ENCODE results near the gene DIAPH2.
A peak's percentile ranks its signal among the peaks of the same experiment; 100 is the strongest.

Gene DIAPH2

DNA sequence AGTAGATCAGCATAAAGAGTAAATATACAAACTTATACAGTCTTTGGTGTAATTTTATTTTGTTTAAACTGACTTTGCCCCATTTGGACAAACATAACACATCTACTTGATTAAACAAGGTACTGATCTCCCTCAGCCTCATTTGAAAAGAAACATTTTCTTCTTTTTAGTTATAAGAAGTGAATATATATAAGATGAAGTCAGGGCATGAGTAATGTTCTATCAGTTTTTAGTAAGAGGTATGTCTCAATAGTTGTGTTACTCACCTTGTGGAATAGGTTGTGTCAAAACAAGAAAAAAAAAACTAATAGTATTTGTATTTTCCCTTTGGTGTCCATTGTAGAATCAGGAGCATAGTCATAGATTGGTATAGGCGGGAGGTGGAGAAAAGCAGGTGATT is 526.4 kb downstream of the DIAPH2 start:
- DNase-seq (ENCODE audit: low spot score) = peak; percentile 2
- ChIA-PET POLR2A (ENCODE audit: low non-redundant PET) (no interaction called here), CTCF (no interaction called here)
- no peak overlapping the region for H3K27ac ChIP-seq
- TF ChIP-seq, protein P1, sequence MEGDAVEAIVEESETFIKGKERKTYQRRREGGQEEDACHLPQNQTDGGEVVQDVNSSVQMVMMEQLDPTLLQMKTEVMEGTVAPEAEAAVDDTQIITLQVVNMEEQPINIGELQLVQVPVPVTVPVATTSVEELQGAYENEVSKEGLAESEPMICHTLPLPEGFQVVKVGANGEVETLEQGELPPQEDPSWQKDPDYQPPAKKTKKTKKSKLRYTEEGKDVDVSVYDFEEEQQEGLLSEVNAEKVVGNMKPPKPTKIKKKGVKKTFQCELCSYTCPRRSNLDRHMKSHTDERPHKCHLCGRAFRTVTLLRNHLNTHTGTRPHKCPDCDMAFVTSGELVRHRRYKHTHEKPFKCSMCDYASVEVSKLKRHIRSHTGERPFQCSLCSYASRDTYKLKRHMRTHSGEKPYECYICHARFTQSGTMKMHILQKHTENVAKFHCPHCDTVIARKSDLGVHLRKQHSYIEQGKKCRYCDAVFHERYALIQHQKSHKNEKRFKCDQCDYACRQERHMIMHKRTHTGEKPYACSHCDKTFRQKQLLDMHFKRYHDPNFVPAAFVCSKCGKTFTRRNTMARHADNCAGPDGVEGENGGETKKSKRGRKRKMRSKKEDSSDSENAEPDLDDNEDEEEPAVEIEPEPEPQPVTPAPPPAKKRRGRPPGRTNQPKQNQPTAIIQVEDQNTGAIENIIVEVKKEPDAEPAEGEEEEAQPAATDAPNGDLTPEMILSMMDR (conservative IDR thresholded peaks at IDR 0.05; ENCODE audit: low read depth) = no peak

DNA sequence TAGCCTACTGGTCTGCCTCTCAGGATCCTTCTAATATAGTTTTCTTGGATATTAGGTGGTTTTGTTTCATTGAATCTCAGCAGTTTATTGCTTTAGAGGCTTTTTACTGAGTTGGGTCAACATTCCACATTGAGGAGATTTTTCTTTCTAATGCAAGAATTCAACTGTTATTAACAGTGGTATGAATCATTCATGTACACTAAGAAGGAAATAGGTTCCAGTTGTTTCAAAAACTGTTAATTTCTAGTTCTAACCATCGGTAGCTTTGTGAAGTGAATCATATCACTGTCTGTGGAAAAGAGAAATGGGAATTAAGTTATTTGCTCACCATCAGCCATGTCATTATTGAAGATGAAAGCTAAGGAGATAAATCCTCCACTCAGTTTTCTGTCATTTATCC is 530.5 kb downstream of the DIAPH2 start:
- TF ChIP-seq, protein P1 (conservative IDR thresholded peaks at IDR 0.05; ENCODE audit: low read depth) = no peak
- ChIA-PET POLR2A (ENCODE audit: low non-redundant PET) (no interaction called here), CTCF (no interaction called here)
- H3K27ac ChIP-seq = no peak overlapping the region
- no peak for DNase-seq (ENCODE audit: low spot score)

- TF ChIP-seq, protein P1 (conservative IDR thresholded peaks at IDR 0.05; ENCODE audit: low read depth) = no peak
- DNase-seq (ENCODE audit: low spot score) = no peak
Measured at GRCh38 chrX:97224148-97224547, 539.5 kb downstream of the DIAPH2 start.

DNA sequence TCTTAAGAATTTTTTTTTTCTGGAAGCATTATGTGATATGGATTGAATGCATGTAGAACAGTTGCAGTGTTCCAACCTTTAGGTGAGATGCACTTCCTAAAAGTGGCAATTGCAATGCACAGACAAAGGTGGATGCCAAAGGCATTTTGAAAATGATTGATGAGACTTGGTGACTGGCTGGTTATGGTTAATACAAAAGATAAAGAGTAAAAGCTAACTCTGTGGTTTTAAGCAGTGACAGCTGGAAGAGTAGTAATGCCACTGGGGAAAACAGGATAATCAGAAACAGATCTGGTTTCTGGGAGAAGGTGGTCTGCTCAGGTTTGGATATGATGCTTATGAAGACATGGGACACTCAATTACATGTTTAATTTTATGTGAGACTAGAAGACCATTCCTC is 544.7 kb downstream of the DIAPH2 start:
- no peak for DNase-seq (ENCODE audit: low spot score)
- ChIA-PET CTCF (no interaction called here), POLR2A (ENCODE audit: low non-redundant PET) (no interaction called here)
- TF ChIP-seq, protein P1 (conservative IDR thresholded peaks at IDR 0.05; ENCODE audit: low read depth) = no peak
- H3K27ac ChIP-seq = no peak overlapping the region

More at GRCh38 chrX:97224148-97224547, 539.5 kb downstream of the DIAPH2 start:
- CTCF ChIA-PET = no interaction called here
- H3K27ac ChIP-seq = no peak overlapping the region
- POLR2A ChIA-PET (ENCODE audit: low non-redundant PET) = no interaction called here

- ChIA-PET CTCF (no interaction called here), POLR2A (ENCODE audit: low non-redundant PET) (no interaction called here)
- no peak overlapping the region for H3K27ac ChIP-seq
- DNase-seq (ENCODE audit: low spot score) = no peak
- TF ChIP-seq, protein P1 (conservative IDR thresholded peaks at IDR 0.05; ENCODE audit: low read depth) = no peak
Measured at GRCh38 chrX:97230948-97231347, 546.3 kb downstream of the DIAPH2 start.

- TF ChIP-seq, protein P1 (conservative IDR thresholded peaks at IDR 0.05; ENCODE audit: low read depth) = no peak
- H3K27ac ChIP-seq = no peak overlapping the region
- ChIA-PET POLR2A (ENCODE audit: low non-redundant PET) (no interaction called here), CTCF (interaction anchor here (0.5 kb wide), 1 partner anchor 11 kb away, joined by 9 read pairs; no protein-coding TSS in a partner anchor)
- DNase-seq (ENCODE audit: low spot score) = no peak
Measured at GRCh38 chrX:97234471-97235081, 549.9 kb downstream of the DIAPH2 start.
